ES-I3 (cell line): ENCODE results near the gene PLA2G4E.

Experiments used
- H3K36me3 ChIP-seq: 2 replicates; pipeline ENCODE4 v1.6.1; 2013; ENCODE audit warnings: mild to moderate bottlenecking, low read length, control low read depth, moderate library complexity; ENCODE audit not compliant: insufficient read depth
- H3K4me1 ChIP-seq: 2 replicates; pipeline ENCODE4 v1.6.1; 2013; ENCODE audit warnings: mild to moderate bottlenecking, control low read depth, low read length; ENCODE audit not compliant: insufficient read depth
- H3K9ac ChIP-seq: 2 replicates; pipeline ENCODE4 v1.6.1; 2013; ENCODE audit warnings: low read depth, mild to moderate bottlenecking, low read length, moderate library complexity
- H3K9me3 ChIP-seq: 2 replicates; pipeline ENCODE4 v1.6.1; 2013; ENCODE audit warnings: mild to moderate bottlenecking, low read length, moderate library complexity; ENCODE audit not compliant: control insufficient read depth, insufficient read depth

The PLA2G4E gene

GRCh38 chr15:41975669-41976068 is 45.2 kb downstream of the PLA2G4E start:
- H3K4me1 ChIP-seq = peaks cover under 1% of the 10 kb centered on the region
- no peaks in the 10 kb centered on the region for H3K36me3 ChIP-seq
- H3K9ac ChIP-seq = no peak overlapping the region
- no peaks in the 10 kb centered on the region for H3K9me3 ChIP-seq

- no peaks in the 10 kb centered on the region for H3K9me3 ChIP-seq
- H3K9ac ChIP-seq = no peak overlapping the region
- no peaks in the 10 kb centered on the region for H3K36me3 ChIP-seq
Measured at GRCh38 chr15:41974041-41974440, 46.8 kb downstream of the PLA2G4E start.

GRCh38 chr15:41972253-41973242 is 48.3 kb downstream of the PLA2G4E start, which contains the start of gene EHD4:
TSS of gene EHD4 (minus strand) at chr15:41972557. CDS start at chr15:41972494, 63 bp downstream.
- Histone ChIP-seq H3K9me3 (no peaks in the 10 kb centered on the region), H3K36me3 (no peaks in the 10 kb centered on the region), H3K4me1 (peaks cover 14% of the 10 kb centered on the region), H3K9ac (peak within 1 kb of the TSS; percentile 98)

More at GRCh38 chr15:41974041-41974440, 46.8 kb downstream of the PLA2G4E start:
- peaks cover 14% of the 10 kb centered on the region for H3K4me1 ChIP-seq

- Histone ChIP-seq H3K4me1 (peaks cover 14% of the 10 kb centered on the region), H3K9me3 (no peaks in the 10 kb centered on the region), H3K9ac (peak overlapping the region; percentile 98), H3K36me3 (no peaks in the 10 kb centered on the region)
Measured at GRCh38 chr15:41971895-41972252, 49.0 kb downstream of the PLA2G4E start.

GRCh38 chr15:41971089-41971894 is 49.5 kb downstream of the PLA2G4E start:
- Histone ChIP-seq H3K4me1 (peaks cover 14% of the 10 kb centered on the region), H3K9me3 (no peaks in the 10 kb centered on the region), H3K36me3 (no peaks in the 10 kb centered on the region), H3K9ac (peak overlapping the region; percentile 98)

- H3K4me1 ChIP-seq = peaks cover 14% of the 10 kb centered on the region
- H3K36me3 ChIP-seq = no peaks in the 10 kb centered on the region
- H3K9me3 ChIP-seq = no peaks in the 10 kb centered on the region
- H3K9ac ChIP-seq = no peak overlapping the region
Measured at GRCh38 chr15:41970456-41970855, 50.4 kb downstream of the PLA2G4E start.

GRCh38 chr15:41969851-41970431 is 50.9 kb downstream of the PLA2G4E start:
- H3K9me3 ChIP-seq = no peaks in the 10 kb centered on the region
- no peaks in the 10 kb centered on the region for H3K36me3 ChIP-seq
- no peak overlapping the region for H3K9ac ChIP-seq
- H3K4me1 ChIP-seq = peaks cover 14% of the 10 kb centered on the region

- Histone ChIP-seq H3K9me3 (no peaks in the 10 kb centered on the region), H3K36me3 (no peaks in the 10 kb centered on the region; the same call in 1 of the 2 replicates), H3K4me1 (peaks cover 14% of the 10 kb centered on the region), H3K9ac (no peak overlapping the region)
Measured at GRCh38 chr15:41968701-41969100, 52.1 kb downstream of the PLA2G4E start.

GRCh38 chr15:41967506-41968206 is 53.2 kb downstream of the PLA2G4E start:
- Histone ChIP-seq H3K4me1 (peaks cover 14% of the 10 kb centered on the region), H3K9me3 (no peaks in the 10 kb centered on the region), H3K9ac (no peak overlapping the region), H3K36me3 (no peaks in the 10 kb centered on the region; the same call in 1 of the 2 replicates)

GRCh38 chr15:41966920-41967465 is 53.8 kb downstream of the PLA2G4E start:
- no peaks in the 10 kb centered on the region; the same call in 1 of the 2 replicates for H3K36me3 ChIP-seq
- H3K4me1 ChIP-seq = peaks cover 14% of the 10 kb centered on the region
- no peaks in the 10 kb centered on the region for H3K9me3 ChIP-seq
- H3K9ac ChIP-seq = no peak overlapping the region

GRCh38 chr15:41966414-41966812 is 54.4 kb downstream of the PLA2G4E start:
- no peaks in the 10 kb centered on the region for H3K9me3 ChIP-seq
- no peak overlapping the region for H3K9ac ChIP-seq
- no peaks in the 10 kb centered on the region; the same call in 1 of the 2 replicates for H3K36me3 ChIP-seq
- peaks cover 14% of the 10 kb centered on the region for H3K4me1 ChIP-seq

GRCh38 chr15:41965441-41966413 is 55.1 kb downstream of the PLA2G4E start:
- H3K9me3 ChIP-seq = no peaks in the 10 kb centered on the region
- H3K36me3 ChIP-seq = no peaks in the 10 kb centered on the region; the same call in 1 of the 2 replicates
- H3K4me1 ChIP-seq = peaks cover 13% of the 10 kb centered on the region
- no peak overlapping the region for H3K9ac ChIP-seq
